ENCODE data around the gene DARS2. TPM values are rescaled to one million over a fixed set of nuclear protein-coding genes. Genes with fewer than 3 reads are reported as not detected.

DARS2 gene
- total and polyA plus RNA-seq, 2 experiments from 2014 or later: 13.1 to 17.7 TPM

GRCh38 chr1:173852105-173852504 is 27.6 kb downstream of the DARS2 start:
- Histone ChIP-seq H3K27me3 (no peaks in the 10 kb centered on the region), H4K20me1 (ENCODE audit: insufficient read depth, poor library complexity, severe bottlenecking) (no peaks in the 10 kb centered on the region), H3K4me3 (no peak overlapping the region), H3K4me2 (no peak overlapping the region), H3K27ac (no peak overlapping the region), H2AFZ (no peak overlapping the region), H3K79me2 (no peaks in the 10 kb centered on the region), H3K4me1 (ENCODE audit: insufficient read depth) (peaks cover 5% of the 10 kb centered on the region), H3K36me3 (replicated peaks; ENCODE audit: insufficient read depth, low read depth) (no peaks in the 10 kb centered on the region), H3K9me3 (ENCODE audit: low read depth) (no peaks in the 10 kb centered on the region), H3K9me2 (replicated peaks; ENCODE audit: insufficient read depth) (no peaks in the 10 kb centered on the region)
- no peak for TF ChIP-seq EZH2 (IDR thresholded peaks at IDR 0.05; ENCODE audit: borderline replicate concordance)
- TF ChIP-seq CTCF (IDR thresholded peaks at IDR 0.05; ENCODE audit: poor library complexity): no peak
- TF ChIP-seq EZH2phosphoT487 (IDR thresholded peaks at IDR 0.05; ENCODE audit: low read depth, severe bottlenecking, unreplicated experiment): no peak
- DNase-seq (ENCODE audit: low spot score): no peak
- WGBS (ENCODE audit: low lambda C conversion rate, missing lambda C conversion rate): 84% methylated on average over 4 of the region's 4 CpGs

GRCh38 chr1:173853074-173853473 is 28.6 kb downstream of the DARS2 start:
- Histone ChIP-seq H3K4me1 (ENCODE audit: insufficient read depth) (peaks cover 5% of the 10 kb centered on the region), H3K9me2 (replicated peaks; ENCODE audit: insufficient read depth) (no peaks in the 10 kb centered on the region), H4K20me1 (ENCODE audit: insufficient read depth, poor library complexity, severe bottlenecking) (no peaks in the 10 kb centered on the region), H3K4me2 (no peak overlapping the region), H3K9me3 (ENCODE audit: low read depth) (no peaks in the 10 kb centered on the region), H3K27ac (peak overlapping the region; percentile 80), H3K4me3 (no peak overlapping the region), H3K36me3 (replicated peaks; ENCODE audit: insufficient read depth, low read depth) (no peaks in the 10 kb centered on the region), H3K27me3 (no peaks in the 10 kb centered on the region), H2AFZ (peak overlapping the region; percentile 4), H3K79me2 (no peaks in the 10 kb centered on the region)
- TF ChIP-seq CTCF (IDR thresholded peaks at IDR 0.05; ENCODE audit: poor library complexity) (no peak), EZH2 (IDR thresholded peaks at IDR 0.05; ENCODE audit: borderline replicate concordance) (no peak), EZH2phosphoT487 (IDR thresholded peaks at IDR 0.05; ENCODE audit: low read depth, severe bottlenecking, unreplicated experiment) (no peak)
- DNase-seq (ENCODE audit: low spot score): peak; percentile 30
- WGBS (ENCODE audit: low lambda C conversion rate, missing lambda C conversion rate): 24% methylated on average over 5 of the region's 5 CpGs

- WGBS (ENCODE audit: low lambda C conversion rate, missing lambda C conversion rate): 63% methylated on average over 1 of the region's 1 CpG
- Histone ChIP-seq H3K36me3 (replicated peaks; ENCODE audit: insufficient read depth, low read depth) (no peaks in the 10 kb centered on the region), H3K9me2 (replicated peaks; ENCODE audit: insufficient read depth) (no peaks in the 10 kb centered on the region), H3K4me1 (ENCODE audit: insufficient read depth) (peaks cover 5% of the 10 kb centered on the region), H4K20me1 (ENCODE audit: insufficient read depth, poor library complexity, severe bottlenecking) (no peaks in the 10 kb centered on the region), H3K4me3 (no peak overlapping the region), H2AFZ (no peak overlapping the region), H3K27me3 (no peaks in the 10 kb centered on the region), H3K27ac (peak overlapping the region; percentile 18), H3K9me3 (ENCODE audit: low read depth) (no peaks in the 10 kb centered on the region), H3K79me2 (no peaks in the 10 kb centered on the region), H3K4me2 (no peak overlapping the region)
- TF ChIP-seq EZH2 (IDR thresholded peaks at IDR 0.05; ENCODE audit: borderline replicate concordance) (no peak), CTCF (IDR thresholded peaks at IDR 0.05; ENCODE audit: poor library complexity) (no peak), EZH2phosphoT487 (IDR thresholded peaks at IDR 0.05; ENCODE audit: low read depth, severe bottlenecking, unreplicated experiment) (no peak)
- no peak for DNase-seq (ENCODE audit: low spot score)
Measured at GRCh38 chr1:173856014-173856413, 31.5 kb downstream of the DARS2 start.

GRCh38 chr1:173856903-173857302 is 32.4 kb downstream of the DARS2 start:
- TF ChIP-seq CTCF (IDR thresholded peaks at IDR 0.05; ENCODE audit: poor library complexity) (no peak), EZH2 (IDR thresholded peaks at IDR 0.05; ENCODE audit: borderline replicate concordance) (no peak), EZH2phosphoT487 (IDR thresholded peaks at IDR 0.05; ENCODE audit: low read depth, severe bottlenecking, unreplicated experiment) (no peak)
- Histone ChIP-seq H3K36me3 (replicated peaks; ENCODE audit: insufficient read depth, low read depth) (no peaks in the 10 kb centered on the region), H3K4me2 (no peak overlapping the region)

More at GRCh38 chr1:173856903-173857302, 32.4 kb downstream of the DARS2 start:
- DNase-seq (ENCODE audit: low spot score): no peak
- no peaks in the 10 kb centered on the region for H4K20me1 ChIP-seq (ENCODE audit: insufficient read depth, poor library complexity, severe bottlenecking)
- no peaks in the 10 kb centered on the region for H3K27me3 ChIP-seq
- peaks cover 5% of the 10 kb centered on the region for H3K4me1 ChIP-seq (ENCODE audit: insufficient read depth)
- H3K9me3 ChIP-seq (ENCODE audit: low read depth): no peaks in the 10 kb centered on the region
- no peaks in the 10 kb centered on the region for H3K9me2 ChIP-seq (replicated peaks; ENCODE audit: insufficient read depth)
- peak overlapping the region; percentile 0 for H3K27ac ChIP-seq
- no peak overlapping the region for H3K4me3 ChIP-seq
- WGBS (ENCODE audit: low lambda C conversion rate, missing lambda C conversion rate): 91% methylated on average over 2 of the region's 2 CpGs
- H3K79me2 ChIP-seq: no peaks in the 10 kb centered on the region
- H2AFZ ChIP-seq: no peak overlapping the region
